Measurements from ENCODE around the gene MYCL. TPM values are rescaled to one million over a fixed set of nuclear protein-coding genes. Genes with fewer than 3 reads are reported as not detected.
"Not testable (repeated sequence)": the region's sequence is repeated elsewhere in the genome, so short reads cannot be mapped to it uniquely, and the experiment has no call there.

MYCL gene
- total RNA-seq, 1 experiment from 2014 or later, result 18.4 TPM

DNA sequence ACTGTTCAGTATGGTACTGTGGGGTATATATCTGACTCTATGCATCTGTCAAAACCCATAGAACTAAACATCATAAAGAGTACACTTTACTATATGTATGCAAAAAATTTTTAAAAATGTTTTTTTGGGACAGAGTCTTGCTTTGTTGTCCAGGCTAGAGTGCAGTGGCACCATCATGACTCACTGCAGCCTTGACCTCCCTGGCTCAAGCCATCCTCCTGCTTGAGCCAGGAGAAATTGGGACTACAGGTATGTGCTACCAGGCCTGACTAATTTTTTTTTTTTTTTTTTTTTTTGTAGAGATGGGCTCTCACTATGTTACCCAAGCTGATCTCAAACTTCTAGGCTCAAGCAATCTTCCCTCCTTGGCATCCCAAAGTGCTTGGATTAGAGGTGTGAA lies 29.9 kb downstream of the MYCL start:
- no peaks in the 10 kb centered on the region for H3K23me2 ChIP-seq (ENCODE audit: insufficient read length, low read depth, low read length, poor library complexity, severe bottlenecking)
- no peak overlapping the region for H3K9ac ChIP-seq (ENCODE audit: extremely low read depth, insufficient read length, low read length)
- H2BK12ac ChIP-seq (ENCODE audit: insufficient read length, low read depth, low read length), result no peak overlapping the region
- Mint-ChIP-seq H3K9me3 (peaks cover 26 to 27% of the 10 kb centered on the region in 2 experiments), H3K4me3 (no peak overlapping the region), H3K4me1 (peaks cover 2 to 10% of the 10 kb centered on the region in 2 experiments; a peak in 3 of 4 replicates), H3K27ac (no peak overlapping the region), H3K36me3 (ENCODE audit: insufficient read depth in 1 of 3, low read depth in 3 of 3) (peaks cover 44 to 59% (median 49%) of the 10 kb centered on the region in 3 experiments), H3K27me3 (ENCODE audit: low read depth) (no peaks in the 10 kb centered on the region)
- H2BK5ac ChIP-seq (ENCODE audit: insufficient read length, low read length), result no peak overlapping the region
- no peak overlapping the region for H3K14ac ChIP-seq (ENCODE audit: insufficient read depth, low read length)
- peaks cover 15% of the 10 kb centered on the region for H3K79me1 ChIP-seq (ENCODE audit: insufficient read depth, low read depth, low read length, poor library complexity, severe bottlenecking)
- no peaks in the 10 kb centered on the region for H3K27me3 ChIP-seq (ENCODE audit: insufficient read depth, low read length)
- H3K9me3 ChIP-seq (ENCODE audit: control insufficient read depth, low read depth, low read length), result peaks cover 4% of the 10 kb centered on the region
- no peak overlapping the region for H3K4me2 ChIP-seq (ENCODE audit: insufficient read depth, insufficient read length, low read length)
- H4K91ac ChIP-seq (ENCODE audit: insufficient read length, low read depth, low read length), result no peak overlapping the region
- H3K4ac ChIP-seq (ENCODE audit: low read depth, low read length), result no peak overlapping the region
- H2AK5ac ChIP-seq (ENCODE audit: insufficient read length, low read length), result no peak overlapping the region
- H4K20me1 ChIP-seq (ENCODE audit: control insufficient read depth, insufficient read depth, insufficient read length), result no peaks in the 10 kb centered on the region
- H4K8ac ChIP-seq (replicated peaks; ENCODE audit: insufficient read length, low read depth, low read length), result no peak overlapping the region
- no peaks in the 10 kb centered on the region for H3K4me1 ChIP-seq (ENCODE audit: insufficient read depth, low read length)
- H3K27ac ChIP-seq (ENCODE audit: insufficient read length, low read depth, low read length), result no peak overlapping the region
- H3K56ac ChIP-seq (ENCODE audit: insufficient read length, low read depth, low read length), result no peak overlapping the region
- peaks cover 9% of the 10 kb centered on the region; the same call in 1 of the 2 replicates for H3K79me2 ChIP-seq (ENCODE audit: insufficient read depth, low read length)
- no peak overlapping the region for H2BK120ac ChIP-seq (ENCODE audit: low read depth, low read length, poor library complexity, severe bottlenecking)
- TF ChIP-seq, protein P1, sequence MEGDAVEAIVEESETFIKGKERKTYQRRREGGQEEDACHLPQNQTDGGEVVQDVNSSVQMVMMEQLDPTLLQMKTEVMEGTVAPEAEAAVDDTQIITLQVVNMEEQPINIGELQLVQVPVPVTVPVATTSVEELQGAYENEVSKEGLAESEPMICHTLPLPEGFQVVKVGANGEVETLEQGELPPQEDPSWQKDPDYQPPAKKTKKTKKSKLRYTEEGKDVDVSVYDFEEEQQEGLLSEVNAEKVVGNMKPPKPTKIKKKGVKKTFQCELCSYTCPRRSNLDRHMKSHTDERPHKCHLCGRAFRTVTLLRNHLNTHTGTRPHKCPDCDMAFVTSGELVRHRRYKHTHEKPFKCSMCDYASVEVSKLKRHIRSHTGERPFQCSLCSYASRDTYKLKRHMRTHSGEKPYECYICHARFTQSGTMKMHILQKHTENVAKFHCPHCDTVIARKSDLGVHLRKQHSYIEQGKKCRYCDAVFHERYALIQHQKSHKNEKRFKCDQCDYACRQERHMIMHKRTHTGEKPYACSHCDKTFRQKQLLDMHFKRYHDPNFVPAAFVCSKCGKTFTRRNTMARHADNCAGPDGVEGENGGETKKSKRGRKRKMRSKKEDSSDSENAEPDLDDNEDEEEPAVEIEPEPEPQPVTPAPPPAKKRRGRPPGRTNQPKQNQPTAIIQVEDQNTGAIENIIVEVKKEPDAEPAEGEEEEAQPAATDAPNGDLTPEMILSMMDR (conservative IDR thresholded peaks at IDR 0.05), result no peak
- no peak overlapping the region for H2BK20ac ChIP-seq (ENCODE audit: low read depth, low read length, poor library complexity, severe bottlenecking)
- H4K5ac ChIP-seq (ENCODE audit: insufficient read length, low read depth, low read length), result no peak overlapping the region
- H3K18ac ChIP-seq (ENCODE audit: insufficient read length, low read depth, low read length), result no peak overlapping the region
- no peak overlapping the region for H2AFZ ChIP-seq (ENCODE audit: low read length)
- H3T11ph ChIP-seq (ENCODE audit: low read length), result no peak overlapping the region
- no peak for DNase-seq
- no peak overlapping the region for H2BK15ac ChIP-seq (ENCODE audit: low read depth, low read length)
- no peak overlapping the region for H3K23ac ChIP-seq (ENCODE audit: insufficient read length, low read depth, low read length)

DNA sequence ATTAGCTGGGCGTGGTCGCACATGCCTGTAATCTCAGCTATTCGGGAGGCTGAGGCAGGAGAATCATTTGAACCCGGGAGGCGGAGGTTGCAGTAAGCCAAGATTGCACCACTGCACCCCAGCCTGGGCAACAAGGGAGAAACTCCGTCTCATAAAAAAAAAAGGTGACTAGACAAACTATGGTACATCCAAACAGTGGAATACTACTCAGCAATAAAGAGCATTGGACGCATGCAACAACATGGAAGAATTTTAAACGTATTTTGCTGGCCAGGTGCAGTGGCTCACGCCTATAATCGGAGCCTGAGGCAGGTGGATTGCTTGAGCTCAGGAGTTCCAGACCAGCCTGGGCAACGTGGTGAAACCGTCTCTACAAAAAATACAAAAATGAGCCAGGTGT lies 30.7 kb downstream of the MYCL start:
- no CpG with 5 or more reads among the region's 12 CpGs for WGBS (ENCODE audit: extremely low coverage, insufficient read length, low lambda C conversion rate)
- H2AK5ac ChIP-seq (ENCODE audit: insufficient read length, low read length); DNase-seq; H3K27ac Mint-ChIP-seq; H3K56ac ChIP-seq (ENCODE audit: insufficient read length, low read depth, low read length); H3K4me1 ChIP-seq (ENCODE audit: insufficient read depth, low read length); H3K23me2 ChIP-seq (ENCODE audit: insufficient read length, low read depth, low read length, poor library complexity, severe bottlenecking); H3K27ac ChIP-seq (ENCODE audit: insufficient read length, low read depth, low read length); H4K5ac ChIP-seq (ENCODE audit: insufficient read length, low read depth, low read length); H2BK15ac ChIP-seq (ENCODE audit: low read depth, low read length); H4K91ac ChIP-seq (ENCODE audit: insufficient read length, low read depth, low read length); H4K20me1 ChIP-seq (ENCODE audit: control insufficient read depth, insufficient read depth, insufficient read length); H2BK20ac ChIP-seq (ENCODE audit: low read depth, low read length, poor library complexity, severe bottlenecking); H3K18ac ChIP-seq (ENCODE audit: insufficient read length, low read depth, low read length); H3T11ph ChIP-seq (ENCODE audit: low read length); H2BK12ac ChIP-seq (ENCODE audit: insufficient read length, low read depth, low read length); H3K27me3 ChIP-seq (ENCODE audit: insufficient read depth, low read length); H3K79me2 ChIP-seq (ENCODE audit: insufficient read depth, low read length); H2BK120ac ChIP-seq (ENCODE audit: low read depth, low read length, poor library complexity, severe bottlenecking); H3K9ac ChIP-seq (ENCODE audit: extremely low read depth, insufficient read length, low read length); H2AFZ ChIP-seq (ENCODE audit: low read length); H3K4me1 Mint-ChIP-seq; H3K23ac ChIP-seq (ENCODE audit: insufficient read length, low read depth, low read length); H3K27me3 Mint-ChIP-seq (ENCODE audit: low read depth); H3K4me3 Mint-ChIP-seq; H2BK5ac ChIP-seq (ENCODE audit: insufficient read length, low read length); H3K4me2 ChIP-seq (ENCODE audit: insufficient read depth, insufficient read length, low read length); H3K9me3 ChIP-seq (ENCODE audit: control insufficient read depth, low read depth, low read length); H4K8ac ChIP-seq (replicated peaks; ENCODE audit: insufficient read length, low read depth, low read length); H3K4ac ChIP-seq (ENCODE audit: low read depth, low read length); H3K14ac ChIP-seq (ENCODE audit: insufficient read depth, low read length): not testable (repeated sequence)
- Mint-ChIP-seq H3K9me3 (peaks cover 26 to 27% of the 10 kb centered on the region in 2 experiments), H3K36me3 (ENCODE audit: insufficient read depth in 1 of 3, low read depth in 3 of 3) (peaks cover 41 to 56% (median 46%) of the 10 kb centered on the region in 3 experiments)
- peaks cover 10% of the 10 kb centered on the region for H3K79me1 ChIP-seq (ENCODE audit: insufficient read depth, low read depth, low read length, poor library complexity, severe bottlenecking)
